K562 (cell line): ENCODE data around the gene ATP6V0E1. TPM values are rescaled to one million over a fixed set of nuclear protein-coding genes. Genes with fewer than 3 reads are reported as not detected.

Source experiments
- ATAC-seq: fragments of 200-7000 bp; cut with Tn5 transposase; 3 replicates; pipeline ENCODE4 v1.9.1; 2020; ENCODE audit warnings: moderate library complexity
- BruUV-seq: library from RNA; stranded (reverse); fragments of 400-500 nt; replicated peaks from 2 replicates; lab custom pipeline; 2021; lab: Mats Ljungman, UMichigan
- CTCF ChIA-PET: fragments of 300-600 bp; formaldehyde crosslinking; extraction: SDS; loops from one replicate; lab custom pipeline; 2021; ENCODE audit warnings: low intra/inter-chr PET ratio; lab: Yijun Ruan, JAX
- POLR2A ChIA-PET: fragments of 300-600, 350-650 bp; sonication (Branson Sonifier 250); formaldehyde crosslinking; extraction: SDS; loops from one replicate; lab custom pipeline; 2021; ENCODE audit warnings: antibody characterized with exemption, inconsistent platforms; lab: Yijun Ruan, JAX
- DNase-seq, 4 experiments: peaks; one replicate each; pipeline versions ENCODE4 v3.0.0 to v3.0.0-alpha.2; 2011 to 2018; ENCODE audit warnings: low spot score in 3 of 4, mixed read lengths in 3 of 4; ENCODE audit errors: extremely low read depth in 1 of 4
- FAIRE-seq: peaks from 2 replicates; lab custom pipeline; 2011; peaks lifted over from hg19 to GRCh38; lab: Jason Lieb, UNC
- H2AFZ ChIP-seq: 2 replicates; pipeline ENCODE4 v1.6.0; 2011; ENCODE audit warnings: low read depth, low read length, control low read depth, inconsistent platforms
- H3K27ac ChIP-seq: fragments of 200-600 bp; 3 replicates; pipeline ENCODE4 v1.8.0; 2011; ENCODE audit warnings: low read depth, mild to moderate bottlenecking, control low read depth, inconsistent platforms, low read length, moderate library complexity, mixed read lengths; ENCODE audit errors: extremely low read depth
- H3K27me3 ChIP-seq, 2 experiments: fragments of 300-600 bp in 1 of 2; 2 replicates in 1 of 2; 3 replicates in 1 of 2; pipeline versions ENCODE4 v1.6.0 to v1.8.0; 2011; ENCODE audit warnings: inconsistent platforms in 2 of 2, low read length in 2 of 2, mild to moderate bottlenecking in 1 of 2, mixed read lengths in 1 of 2, moderate library complexity in 1 of 2; ENCODE audit not compliant: control insufficient read depth in 2 of 2, insufficient read depth in 2 of 2
- H3K36me3 ChIP-seq: fragments of 300-600 bp; 3 replicates; pipeline ENCODE4 v1.8.0; 2011; ENCODE audit warnings: mild to moderate bottlenecking, low read length, inconsistent platforms; ENCODE audit not compliant: control insufficient read depth, insufficient read depth
- H3K4me1 ChIP-seq, 2 experiments: fragments of 200-600 bp in 1 of 2; replicated peaks in 1 of 2; 2 replicates in 1 of 2; 3 replicates in 1 of 2; pipeline versions ENCODE4 v1.5.1 to v1.8.0; 2011; ENCODE audit warnings: inconsistent platforms in 2 of 2, low read length in 2 of 2, mild to moderate bottlenecking in 1 of 2, mixed read lengths in 1 of 2, moderate library complexity in 1 of 2; ENCODE audit not compliant: control insufficient read depth in 2 of 2, insufficient read depth in 2 of 2
- H3K4me2 ChIP-seq: 2 replicates; pipeline ENCODE4 v1.6.1; 2011; ENCODE audit warnings: low read length, control low read depth, inconsistent platforms, mixed read lengths; ENCODE audit not compliant: insufficient read depth
- H3K4me3 ChIP-seq: fragments of 200-600 bp; sonication (generic), shearing (Covaris generic); 2 replicates; pipeline ENCODE4 v1.5.1; 2016; ENCODE audit warnings: control low read depth, inconsistent platforms
- H3K79me2 ChIP-seq: fragments of 200-600 bp; 3 replicates; pipeline ENCODE4 v1.8.0; 2011; ENCODE audit warnings: low read length, inconsistent platforms; ENCODE audit not compliant: control insufficient read depth, insufficient read depth
- H3K9ac ChIP-seq, 2 experiments: 2 replicates each; pipeline versions ENCODE4 v1.6.0 to v1.6.1; 2011; ENCODE audit warnings: low read depth in 2 of 2, low read length in 2 of 2, control low read depth in 1 of 2, inconsistent platforms in 1 of 2, mild to moderate bottlenecking in 1 of 2, mixed read lengths in 1 of 2; ENCODE audit not compliant: insufficient read depth in 1 of 2
- H3K9me1 ChIP-seq: one replicate; pipeline ENCODE4 v1.6.0; 2011; ENCODE audit warnings: inconsistent platforms, mild to moderate bottlenecking, low read length, moderate library complexity; ENCODE audit not compliant: control insufficient read depth, insufficient read depth
- H3K9me3 ChIP-seq: replicated peaks from 2 replicates; pipeline ENCODE4 v1.5.1; 2011; ENCODE audit warnings: low read depth, low read length, inconsistent platforms; ENCODE audit not compliant: control insufficient read depth, insufficient read depth
- H4K20me1 ChIP-seq: replicated peaks from 2 replicates; pipeline ENCODE4 v1.6.1; 2011; ENCODE audit warnings: low read length, inconsistent platforms, mixed read lengths; ENCODE audit not compliant: control insufficient read depth, insufficient read depth
- HCFC1 ChIP-seq: IDR thresholded peaks from 2 replicates; pipeline ENCODE4 v1.6.1; 2012; ENCODE audit warnings: low read depth, low read length, improper control_type of control experiment
- HNRNPL ChIP-seq: fragments of 200-400 bp; formaldehyde crosslinking; IDR thresholded peaks from 2 replicates; pipeline ENCODE4 v1.6.1; 2017; ENCODE audit warnings: low read depth, mild to moderate bottlenecking, low read length
- RNF2 ChIP-seq: sonication (generic); IDR thresholded peaks from 2 replicates; pipeline ENCODE4 v1.6.1; 2016
- RUNX1 ChIP-seq: sonication (generic); IDR thresholded peaks from 2 replicates; pipeline ENCODE4 v1.6.1; 2016; ENCODE audit warnings: antibody characterized with exemption, low read depth
- TAF7 ChIP-seq: fragments of 450-650 bp; IDR thresholded peaks from 2 replicates; pipeline ENCODE4 v1.6.1; 2016; ENCODE audit warnings: missing genetic modification characterization, missing compliant biosample characterization
- TFAM ChIP-seq: fragments of 250-450 bp; sonication (Bioruptor Pico); conservative IDR thresholded peaks from 2 replicates; pipeline ENCODE4 v1.5.0; 2021; ENCODE audit warnings: mild to moderate bottlenecking, moderate library complexity
- ZKSCAN3 ChIP-seq: fragments of 250-450 bp; sonication (Bioruptor Pico); IDR thresholded peaks from 2 replicates; pipeline ENCODE4 v1.4.0; 2020
- ZNF121 ChIP-seq: sonication (generic); formaldehyde crosslinking; conservative IDR thresholded peaks from 2 replicates; pipeline ENCODE4 v1.8.0; 2022; ENCODE audit warnings: missing genetic modification reagents
- ZNF655 ChIP-seq: fragments of 250-450 bp; sonication (Bioruptor Pico); IDR thresholded peaks from 2 replicates; pipeline ENCODE4 v1.5.0; 2021
- WGBS: fragments of 100-300 bp; shearing (Covaris generic); methylation state at CpG from one replicate; pipeline ENCODE4 v1.1.6; 2016; ENCODE audit warnings: low coverage, mixed read lengths; ENCODE audit not compliant: insufficient coverage; ENCODE audit errors: missing lambda C conversion rate; 5-methylcytosine and 5-hydroxymethylcytosine counted together
- in situ Hi-C: fragments of 300-500 bp; cut with MboI; formaldehyde crosslinking; loops from 4 replicates; pipeline ENCODE4 v1.15.0; 2018; ENCODE audit warnings: inconsistent platforms, mixed read lengths
- intact Hi-C: fragments of 100-400 bp; cut with micrococcal nuclease; formaldehyde crosslinking; loops from 2 replicates; pipeline ENCODE4 v1.14.2; 2022
- polyA plus RNA-seq, 8 experiments: library from polyadenylated mRNA; depleted of rRNA in 4 of 8; stranded (reverse) in 5 of 8; unstranded in 3 of 8; fragments of >200 nt; fragmentation: Nextera tagmentation in 2 of 8; fragmentation: Illumina TruSeq in 1 of 8; extraction: Ambion mirVana in 2 of 8; extraction: Trizol in 1 of 8; gene quantifications; 2 replicates each; pipeline versions ENCODE4 v1.2.1 to v1.2.3, GENCODE V29; 2011 to 2014; ENCODE audit warnings: inconsistent platforms in 1 of 8, missing spikeins in 1 of 8
- total RNA-seq, 7 experiments: library from RNA; depleted of rRNA in 6 of 7; stranded (reverse); fragments of >200 nt in 6 of 7; fragmentation: Illumina TruSeq in 2 of 7; extraction: Trizol in 2 of 7; gene quantifications; 2 replicates each; pipeline versions ENCODE4 v1.2.1 to v1.2.3, GENCODE V29; 2011 to 2021; ENCODE audit warnings: low replicate concordance in 1 of 7
- TF ChIP-seq, protein P1 (sequence below): fragments of 250-450 bp; sonication (Bioruptor Pico); IDR thresholded peaks from 2 replicates; pipeline ENCODE4 v1.4.0; 2020; ENCODE audit warnings: mild to moderate bottlenecking

The ATP6V0E1 gene
- total and polyA plus RNA-seq, 9 of the 15 experiments (the other 6 are each of a cell fraction or from before 2014, with no cell fraction given): 63.8 to 395 (median 112) TPM

DNA sequence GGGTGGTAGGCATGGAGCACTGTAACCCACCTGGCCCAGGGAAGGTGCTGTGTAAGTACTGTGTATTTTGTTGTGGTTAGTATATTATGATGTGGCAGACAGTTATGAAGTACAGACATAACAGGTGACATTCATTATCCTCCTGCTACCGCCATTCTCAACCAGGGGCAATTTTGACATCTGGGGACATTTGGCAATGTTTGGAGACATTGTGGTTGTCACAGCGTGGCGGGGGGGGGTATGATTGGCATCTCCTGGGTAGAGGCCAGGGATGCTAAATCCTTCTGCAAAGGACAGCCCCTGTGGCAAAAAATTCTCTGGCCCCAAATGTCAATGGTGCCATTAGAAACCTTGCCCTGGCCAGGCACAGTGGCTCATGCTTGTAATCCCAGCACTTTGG lies 34.1 kb upstream of the ATP6V0E1 start:
- Histone ChIP-seq H3K36me3 (peaks cover 10% of the 10 kb centered on the region; the same call in 1 of the 3 replicates), H3K9me1 (no peaks in the 10 kb centered on the region), H3K4me1 (peaks cover 0 to under 1% of the 10 kb centered on the region in 2 experiments; a peak in 2 of 5 replicates), H3K27ac (no peak overlapping the region), H4K20me1 (no peaks in the 10 kb centered on the region), H3K9me3 (no peaks in the 10 kb centered on the region), H3K79me2 (no peaks in the 10 kb centered on the region), H3K27me3 (no peaks in the 10 kb centered on the region), H3K4me2 (no peak overlapping the region), H3K9ac (no peak overlapping the region; a peak in 1 of 4 replicates), H2AFZ (no peak overlapping the region), H3K4me3 (no peak overlapping the region)
- CTCF ChIA-PET: no interaction called here
- in situ Hi-C loops (loop anchor here (10.0 kb wide), 1 partner anchor 465 kb away; no protein-coding TSS in a partner anchor), intact Hi-C loops (no loop called here)
- DNase-seq: no peak
- POLR2A ChIA-PET: interaction anchor here (0.8 kb wide), 1 partner anchor 822 kb away, joined by 6 read pairs; no protein-coding TSS in a partner anchor
- ATAC-seq: no peak
- TF ChIP-seq TFAM (CRISPR knock-in tag) (no peak), ZNF655 (CRISPR knock-in tag) (no peak), RUNX1 (no peak), ZKSCAN3 (no peak), TAF7 (tag) (no peak), ZNF121 (no peak), RNF2 (no peak), HNRNPL (no peak), HCFC1 (no peak)
- TF ChIP-seq, protein P1, sequence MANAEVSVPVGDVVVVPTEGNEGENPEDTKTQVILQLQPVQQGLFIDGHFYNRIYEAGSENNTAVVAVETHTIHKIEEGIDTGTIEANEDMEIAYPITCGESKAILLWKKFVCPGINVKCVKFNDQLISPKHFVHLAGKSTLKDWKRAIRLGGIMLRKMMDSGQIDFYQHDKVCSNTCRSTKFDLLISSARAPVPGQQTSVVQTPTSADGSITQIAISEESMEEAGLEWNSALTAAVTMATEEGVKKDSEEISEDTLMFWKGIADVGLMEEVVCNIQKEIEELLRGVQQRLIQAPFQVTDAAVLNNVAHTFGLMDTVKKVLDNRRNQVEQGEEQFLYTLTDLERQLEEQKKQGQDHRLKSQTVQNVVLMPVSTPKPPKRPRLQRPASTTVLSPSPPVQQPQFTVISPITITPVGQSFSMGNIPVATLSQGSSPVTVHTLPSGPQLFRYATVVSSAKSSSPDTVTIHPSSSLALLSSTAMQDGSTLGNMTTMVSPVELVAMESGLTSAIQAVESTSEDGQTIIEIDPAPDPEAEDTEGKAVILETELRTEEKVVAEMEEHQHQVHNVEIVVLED (CRISPR knock-in tag): no peak
- WGBS: 79% methylated on average over 3 of the region's 3 CpGs
- FAIRE-seq: no peak
- no TSS peak for BruUV-seq
